Measurements from ENCODE around the gene NEAT1. TPM values are rescaled to one million over a fixed set of nuclear protein-coding genes. Genes with fewer than 3 reads are reported as not detected.
A peak's percentile ranks its signal among the peaks of the same experiment; 100 is the strongest.

The NEAT1 gene
- total RNA-seq, 1 donor = 818 TPM

GRCh38 chr11:65392186-65392829, 30.3 kb upstream of the NEAT1 start:
- Histone ChIP-seq H3K4me3 (ENCODE audit: insufficient read depth, low read length) (no peak overlapping the region), H3K27ac (ENCODE audit: low read depth, low read length) (no peak overlapping the region), H3K27me3 (ENCODE audit: insufficient read depth, low read length) (no peaks in the 10 kb centered on the region), H3K4me2 (ENCODE audit: insufficient read depth, low read length) (no peak overlapping the region), H3K4me1 (ENCODE audit: insufficient read depth, low read length) (peaks cover 29% of the 10 kb centered on the region), H4K20me1 (ENCODE audit: insufficient read depth, low read length) (peaks cover 12% of the 10 kb centered on the region), H3K36me3 (ENCODE audit: insufficient read depth, low read length) (peaks cover 45% of the 10 kb centered on the region), H3K79me2 (ENCODE audit: insufficient read depth, low read length) (peaks cover 75% of the 10 kb centered on the region), H2AFZ (ENCODE audit: low read length) (no peak overlapping the region), H3K9me3 (ENCODE audit: low read depth, low read length) (no peaks in the 10 kb centered on the region)
- DNase-seq (ENCODE audit: insufficient read length, low spot score, missing footprints) = peak; percentile 22
- TF ChIP-seq CTCF (IDR thresholded peaks at IDR 0.05; ENCODE audit: extremely low read depth, low read depth, low read length) = no peak

GRCh38 chr11:65392899-65393298, 29.7 kb upstream of the NEAT1 start:
- TF ChIP-seq CTCF (IDR thresholded peaks at IDR 0.05; ENCODE audit: extremely low read depth, low read depth, low read length) = no peak
- Histone ChIP-seq H3K27me3 (ENCODE audit: insufficient read depth, low read length) (no peaks in the 10 kb centered on the region), H3K4me2 (ENCODE audit: insufficient read depth, low read length) (no peak overlapping the region), H3K27ac (ENCODE audit: low read depth, low read length) (no peak overlapping the region), H3K9me3 (ENCODE audit: low read depth, low read length) (no peaks in the 10 kb centered on the region), H3K36me3 (ENCODE audit: insufficient read depth, low read length) (peaks cover 50% of the 10 kb centered on the region), H3K4me3 (ENCODE audit: insufficient read depth, low read length) (no peak overlapping the region), H3K4me1 (ENCODE audit: insufficient read depth, low read length) (peaks cover 29% of the 10 kb centered on the region), H3K79me2 (ENCODE audit: insufficient read depth, low read length) (peaks cover 70% of the 10 kb centered on the region), H2AFZ (ENCODE audit: low read length) (no peak overlapping the region), H4K20me1 (ENCODE audit: insufficient read depth, low read length) (peaks cover 12% of the 10 kb centered on the region)
- peak; percentile 68 for DNase-seq (ENCODE audit: insufficient read length, low spot score, missing footprints)

GRCh38 chr11:65393513-65394079, 29.0 kb upstream of the NEAT1 start:
- no peak overlapping the region for H3K4me3 ChIP-seq (ENCODE audit: insufficient read depth, low read length)
- H3K79me2 ChIP-seq (ENCODE audit: insufficient read depth, low read length) = peaks cover 64% of the 10 kb centered on the region
- no peak overlapping the region for H3K4me2 ChIP-seq (ENCODE audit: insufficient read depth, low read length)
- H3K27me3 ChIP-seq (ENCODE audit: insufficient read depth, low read length) = no peaks in the 10 kb centered on the region
- no peaks in the 10 kb centered on the region for H3K9me3 ChIP-seq (ENCODE audit: low read depth, low read length)
- TF ChIP-seq CTCF (IDR thresholded peaks at IDR 0.05; ENCODE audit: extremely low read depth, low read depth, low read length) = no peak
- peaks cover 54% of the 10 kb centered on the region for H3K36me3 ChIP-seq (ENCODE audit: insufficient read depth, low read length)
- H4K20me1 ChIP-seq (ENCODE audit: insufficient read depth, low read length) = peaks cover 12% of the 10 kb centered on the region
- no peak overlapping the region for H2AFZ ChIP-seq (ENCODE audit: low read length)
- peaks cover 22% of the 10 kb centered on the region for H3K4me1 ChIP-seq (ENCODE audit: insufficient read depth, low read length)
- H3K27ac ChIP-seq (ENCODE audit: low read depth, low read length) = no peak overlapping the region
- peak; percentile 41 for DNase-seq (ENCODE audit: insufficient read length, low spot score, missing footprints)

- Histone ChIP-seq H3K27ac (ENCODE audit: low read depth, low read length) (no peak overlapping the region), H3K9me3 (ENCODE audit: low read depth, low read length) (no peaks in the 10 kb centered on the region), H3K36me3 (ENCODE audit: insufficient read depth, low read length) (peaks cover 54% of the 10 kb centered on the region), H3K27me3 (ENCODE audit: insufficient read depth, low read length) (no peaks in the 10 kb centered on the region), H3K79me2 (ENCODE audit: insufficient read depth, low read length) (peaks cover 58% of the 10 kb centered on the region), H4K20me1 (ENCODE audit: insufficient read depth, low read length) (peaks cover 9% of the 10 kb centered on the region), H3K4me2 (ENCODE audit: insufficient read depth, low read length) (no peak overlapping the region), H2AFZ (ENCODE audit: low read length) (no peak overlapping the region), H3K4me1 (ENCODE audit: insufficient read depth, low read length) (peaks cover 17% of the 10 kb centered on the region), H3K4me3 (ENCODE audit: insufficient read depth, low read length) (no peak overlapping the region)
- TF ChIP-seq CTCF (IDR thresholded peaks at IDR 0.05; ENCODE audit: extremely low read depth, low read depth, low read length) = no peak
- DNase-seq (ENCODE audit: insufficient read length, low spot score, missing footprints) = peak; percentile 32
Measured at GRCh38 chr11:65394125-65394536, 28.5 kb upstream of the NEAT1 start.
